ENCODE results near the gene CSRNP2. TPM values are rescaled to one million over a fixed set of nuclear protein-coding genes. Genes with fewer than 3 reads are reported as not detected.

CSRNP2 gene
- total and polyA plus RNA-seq, 2 donors (not counting 3 experiments of a cell fraction or from before 2014, with no cell fraction given), result 24.2 to 49.7 TPM

DNA sequence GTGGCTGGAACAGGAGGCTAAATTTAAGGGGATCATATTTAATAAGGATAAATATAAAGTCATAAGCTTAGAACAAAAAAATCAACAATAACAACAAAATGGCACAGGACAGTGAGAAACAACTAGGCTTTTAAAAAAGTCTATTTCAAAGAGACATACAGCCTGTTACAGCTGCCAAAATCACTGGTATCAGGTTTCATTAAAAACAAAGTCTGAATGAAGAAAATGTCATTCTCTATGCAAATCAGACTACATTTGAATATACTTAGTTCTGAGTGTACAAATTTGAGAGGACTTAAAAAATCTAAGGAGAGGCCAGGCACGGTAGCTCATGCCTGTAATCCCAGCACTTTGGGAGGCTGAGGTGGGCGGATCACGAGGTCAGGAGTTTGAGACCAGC lies 45.5 kb upstream of the CSRNP2 start:
- FAIRE-seq (no peak), DNase-seq (ENCODE audit: low read depth, low spot score) (no peak)
- TF ChIP-seq JUN (IDR thresholded peaks at IDR 0.05; ENCODE audit: borderline replicate concordance, insufficient read depth, insufficient read length, low read depth) (no peak), FOS (IDR thresholded peaks at IDR 0.05; ENCODE audit: borderline replicate concordance, insufficient read depth, low read length) (no peak), POLR2A (IDR thresholded peaks at IDR 0.05; ENCODE audit: low read depth, low read length) (no peak), EZH2 (IDR thresholded peaks at IDR 0.05; ENCODE audit: borderline replicate concordance, low read depth, low read length, severe bottlenecking) (no peak), CTCF (IDR thresholded peaks at IDR 0.05; ENCODE audit: extremely low read depth in 1 of 2, insufficient read depth in 1 of 2, low read depth in 1 of 2, low read length in 2 of 2) (no peak), POLR2AphosphoS5 (IDR thresholded peaks at IDR 0.05; ENCODE audit: insufficient read depth, low read depth, low read length) (no peak), MAX (IDR thresholded peaks at IDR 0.05; ENCODE audit: insufficient read depth, insufficient read length) (no peak), GATA2 (IDR thresholded peaks at IDR 0.05; ENCODE audit: insufficient read depth, insufficient read length, low read depth, low read length) (no peak)
- Histone ChIP-seq H3K27ac (ENCODE audit: insufficient read depth, low read depth, low read length) (no peak overlapping the region), H3K4me1 (ENCODE audit: control insufficient read depth, extremely low read depth, insufficient read depth, low read length) (no peaks in the 10 kb centered on the region), H3K9ac (replicated peaks; ENCODE audit: extremely low read depth, insufficient read depth, low read length) (no peak overlapping the region), H3K36me3 (ENCODE audit: control insufficient read depth in 2 of 2, extremely low read depth in 1 of 2, insufficient read depth in 2 of 2, low read length in 2 of 2) (peaks cover 4 to 6% of the 10 kb centered on the region in 2 experiments), H3K9me1 (replicated peaks; ENCODE audit: control insufficient read depth, extremely low read depth, insufficient read depth, low read length) (no peaks in the 10 kb centered on the region), H3K9me3 (replicated peaks; ENCODE audit: control insufficient read depth, insufficient read depth, low read length) (no peaks in the 10 kb centered on the region), H3K4me3 (replicated peaks in 1 of 3; ENCODE audit: insufficient read depth in 1 of 3, low read depth in 1 of 3, low read length in 3 of 3) (no peak overlapping the region), H3K27me3 (ENCODE audit: control insufficient read depth in 2 of 2, insufficient read depth in 2 of 2, low read length in 2 of 2) (no peaks in the 10 kb centered on the region), H3K4me2 (ENCODE audit: insufficient read depth, low read length) (no peak overlapping the region), H2AFZ (ENCODE audit: low read depth, low read length) (no peak overlapping the region), H3K79me2 (ENCODE audit: control insufficient read depth, insufficient read depth, low read length) (no peaks in the 10 kb centered on the region), H4K20me1 (replicated peaks; ENCODE audit: control insufficient read depth, extremely low read depth, insufficient read depth, low read length) (no peaks in the 10 kb centered on the region)
- dilution Hi-C loops (cut with MboI; ENCODE audit: extremely low pct_ligation_motif_present, low sequenced_read_pairs) (no loop called here), intact Hi-C loops (cut with micrococcal nuclease) (no loop called here)
- ChIA-PET POLR2A (interaction anchor here (0.7 kb wide), 1 partner anchor 89 kb away, joined by 9 read pairs; the partner anchor contains the start of gene POU6F1), CTCF (no interaction called here)
- BruUV-seq (replicated peaks), result no TSS peak
